HepG2 (cell line): Measurements from ENCODE around the gene ZDHHC16. TPM values are rescaled to one million over a fixed set of nuclear protein-coding genes. Genes with fewer than 3 reads are reported as not detected.
"Not testable (repeated sequence)": the region's sequence is repeated elsewhere in the genome, so short reads cannot be mapped to it uniquely, and the experiment has no call there.

Experiments used
- ATAC-seq: fragments of 200-7000 bp; cut with Tn5 transposase; 3 replicates; pipeline ENCODE4 v1.9.1; 2020; ENCODE audit warnings: mild to moderate bottlenecking, moderate library complexity
- BruUV-seq: library from RNA; stranded (reverse); fragments of 400-500 nt; replicated peaks from 2 replicates; lab custom pipeline; 2021; lab: Mats Ljungman, UMichigan
- CTCF ChIA-PET: fragments of 300-600 bp; formaldehyde crosslinking; extraction: SDS; loops from one replicate; lab custom pipeline; 2021; ENCODE audit warnings: low total read pairs, inconsistent platforms, low intra/inter-chr PET ratio; lab: Yijun Ruan, JAX
- POLR2A ChIA-PET: fragments of 350-600 bp; sonication (Branson Sonifier 250); formaldehyde crosslinking; loops from one replicate; lab custom pipeline; 2020; ENCODE audit warnings: antibody characterized with exemption, inconsistent platforms; lab: Yijun Ruan, JAX
- DNase-seq: peaks from one replicate; pipeline ENCODE4 v3.0.0-alpha.2; 2015; ENCODE audit warnings: low spot score
- FAIRE-seq: peaks from 3 replicates; lab custom pipeline; 2011; peaks lifted over from hg19 to GRCh38; lab: Jason Lieb, UNC
- H2AFZ ChIP-seq: one replicate; pipeline ENCODE4 v1.6.1; 2011; ENCODE audit warnings: low read length, inconsistent platforms
- H3K27ac ChIP-seq: fragments of 300-600 bp; 3 replicates; pipeline ENCODE4 v1.8.0; 2011; ENCODE audit warnings: mixed run types, mild to moderate bottlenecking, mixed read lengths, low read length, inconsistent platforms; ENCODE audit not compliant: insufficient read depth; ENCODE audit errors: extremely low read length
- H3K27me3 ChIP-seq, 2 experiments: fragments of 200-600 bp in 1 of 2; 2 replicates in 1 of 2; 3 replicates in 1 of 2; pipeline versions ENCODE4 v1.6.0 to v1.8.0; 2011; ENCODE audit warnings: low read length in 2 of 2, mild to moderate bottlenecking in 2 of 2, moderate library complexity in 2 of 2, inconsistent platforms in 1 of 2; ENCODE audit not compliant: insufficient read depth in 2 of 2, control insufficient read depth in 1 of 2
- H3K36me3 ChIP-seq, 2 experiments: fragments of 200-600 bp in 1 of 2; replicated peaks in 1 of 2; 2 replicates in 1 of 2; 3 replicates in 1 of 2; pipeline versions ENCODE4 v1.5.1 to v1.8.0; 2011; ENCODE audit warnings: low read length in 2 of 2, inconsistent platforms in 1 of 2; ENCODE audit not compliant: insufficient read depth in 2 of 2, control insufficient read depth in 1 of 2
- H3K4me1 ChIP-seq: 2 replicates; pipeline ENCODE4 v1.5.1; 2012; ENCODE audit warnings: low read length, inconsistent platforms; ENCODE audit not compliant: insufficient read depth
- H3K4me2 ChIP-seq: 2 replicates; pipeline ENCODE4 v1.6.0; 2011; ENCODE audit warnings: low read depth, low read length, inconsistent platforms
- H3K4me3 ChIP-seq, 3 experiments: fragments of 200-600 bp in 1 of 3; sonication (generic), shearing (Covaris generic) in 1 of 3; replicated peaks in 1 of 3; 2 replicates each; pipeline ENCODE4 v1.5.1; 2011 to 2016; ENCODE audit warnings: low read length in 3 of 3, inconsistent platforms in 2 of 3, low read depth in 2 of 3, mild to moderate bottlenecking in 2 of 3, control low read depth in 1 of 3, mixed read lengths in 1 of 3; ENCODE audit not compliant: insufficient read depth in 1 of 3
- H3K79me2 ChIP-seq: one replicate; pipeline ENCODE4 v1.6.1; 2011; ENCODE audit warnings: low read length, inconsistent platforms; ENCODE audit not compliant: insufficient read depth
- H3K9ac ChIP-seq: 2 replicates; pipeline ENCODE4 v1.6.0; 2011; ENCODE audit warnings: mild to moderate bottlenecking, low read depth, low read length, inconsistent platforms; ENCODE audit not compliant: insufficient read depth
- H3K9me3 ChIP-seq: 2 replicates; pipeline ENCODE4 v1.5.1; 2012; ENCODE audit warnings: mild to moderate bottlenecking, low read length
- H4K20me1 ChIP-seq: 2 replicates; pipeline ENCODE4 v1.6.0; 2011; ENCODE audit warnings: inconsistent platforms, mild to moderate bottlenecking, low read length, moderate library complexity; ENCODE audit not compliant: insufficient read depth
- CTCF ChIP-seq: sonication (generic); formaldehyde crosslinking; IDR thresholded peaks from 2 replicates; pipeline ENCODE4 v1.5.0; 2020; ENCODE audit warnings: mild to moderate bottlenecking, missing genetic modification reagents, moderate library complexity
- NCOA5 ChIP-seq: sonication (generic); formaldehyde crosslinking; IDR thresholded peaks from 2 replicates; pipeline ENCODE4 v1.4.0; 2020; ENCODE audit warnings: missing genetic modification reagents
- NFRKB ChIP-seq: fragments of 450-650 bp; IDR thresholded peaks from 2 replicates; pipeline ENCODE4 v1.6.1; 2017
- ZKSCAN8 ChIP-seq: IDR thresholded peaks from 2 replicates; pipeline ENCODE4 v1.6.1; 2016; ENCODE audit warnings: borderline replicate concordance, missing genetic modification reagents, missing compliant biosample characterization
- WGBS: methylation state at CpG from one replicate; pipeline ENCODE4 v1.1.6; 2017; ENCODE audit warnings: low lambda C conversion rate; 5-methylcytosine and 5-hydroxymethylcytosine counted together
- in situ Hi-C: cut with HindIII; loops from 2 replicates; pipeline ENCODE4 v1.10.0; 2017; ENCODE audit warnings: low pct_unique_long_range_greater_than_20kb; ENCODE audit not compliant: extremely low pct_ligation_motif_present
- intact Hi-C: fragments of 100-400 bp; cut with micrococcal nuclease; formaldehyde crosslinking; loops from one replicate; pipeline ENCODE4 v1.10.0; 2022; ENCODE audit not compliant: unreplicated experiment
- polyA plus RNA-seq, 8 experiments: library from polyadenylated mRNA; depleted of rRNA in 3 of 8; stranded (reverse) in 7 of 8; unstranded in 1 of 8; fragments of >200 nt; fragmentation: Illumina TruSeq in 4 of 8; extraction: Trizol in 4 of 8; gene quantifications; 2 replicates each; pipeline versions ENCODE4 v1.2.1 to v1.2.3, GENCODE V29; 2011 to 2016; ENCODE audit warnings: low read depth in 4 of 8, missing spikeins in 1 of 8, mixed read lengths in 1 of 8; ENCODE audit not compliant: insufficient read depth in 1 of 8
- total RNA-seq, 5 experiments: library from RNA; depleted of rRNA; stranded (reverse); fragments of >200 nt; fragmentation: Illumina TruSeq; extraction: Trizol; gene quantifications; 2 replicates each; pipeline ENCODE4 v1.2.3, GENCODE V29; 2016; ENCODE audit warnings: low read depth in 1 of 5

ZDHHC16 gene
- total and polyA plus RNA-seq, 2 of the 13 experiments (the other 11 are each of a cell fraction or from before 2014, with no cell fraction given) = 40.8 to 41.8 TPM

- TF ChIP-seq NFRKB (no peak), ZKSCAN8 (CRISPR knock-in tag) (no peak), CTCF (CRISPR knock-in tag) (no peak), NCOA5 (CRISPR knock-in tag) (no peak)
- TF ChIP-seq, all 625 proteins: peak for 0
These were observed 39.9 kb upstream of the ZDHHC16 start (continued) for GRCh38 chr10:97406064-97406463.

GRCh38 chr10:97406483-97406882, 39.5 kb upstream of the ZDHHC16 start:
- H3K27me3 ChIP-seq, H3K9me3 ChIP-seq, H3K9ac ChIP-seq, H3K79me2 ChIP-seq, POLR2A ChIA-PET, ATAC-seq, H3K36me3 ChIP-seq, FAIRE-seq, BruUV-seq, in situ Hi-C loops, H2AFZ ChIP-seq, H4K20me1 ChIP-seq, DNase-seq, H3K27ac ChIP-seq: not testable (repeated sequence)
- CTCF ChIA-PET = interaction anchor here (1.6 to 2.3 kb wide), 3 partner anchors 20 to 57 kb away, joined by 6 to 14 read pairs (median 12); partner anchors contain the start of genes EXOSC1, PGAM1 and ZDHHC16
- intact Hi-C loops = loop anchor here (2.0 kb wide), 1 partner anchor 20 kb away; the partner anchor contains the start of gene PGAM1
- Histone ChIP-seq H3K4me1 (peaks cover 42% of the 10 kb centered on the region), H3K4me3 (0 out of 6 replicates have a peak overlapping the region, but pooled peaks of 1 of the 3 experiments have one; percentile 63), H3K4me2 (peak overlapping the region; percentile 83)
- WGBS = 85% methylated on average over 7 of the region's 7 CpGs
